Transverse colon (tissue), 4 donors: ENCODE results near the gene GOLGA3. TPM values are rescaled to one million over a fixed set of nuclear protein-coding genes. Genes with fewer than 3 reads are reported as not detected.
A peak's percentile ranks its signal among the peaks of the same experiment; 100 is the strongest.
"Not testable (repeated sequence)": the region's sequence is repeated elsewhere in the genome, so short reads cannot be mapped to it uniquely, and the experiment has no call there.

ENCODE experiments used
- DNase-seq: peaks from one replicate; pipeline ENCODE4 v3.0.0-alpha.2; 2019
- H3K27ac ChIP-seq, 4 donors: fragments of 200-600 bp; sonication (generic); 2 replicates each; pipeline ENCODE4 v1.5.1; 2016 to 2018; ENCODE audit warnings: inconsistent platforms in 4 of 4
- H3K27me3 ChIP-seq: fragments of 200-600 bp; sonication (generic); 2 replicates; pipeline ENCODE4 v1.5.1; 2017; ENCODE audit warnings: inconsistent platforms
- H3K36me3 ChIP-seq, 4 donors: fragments of 200-600 bp; sonication (generic); 2 replicates each; pipeline ENCODE4 v1.5.1; 2017 to 2019; ENCODE audit warnings: inconsistent platforms in 4 of 4
- H3K4me1 ChIP-seq, 4 donors: fragments of 200-600 bp; sonication (generic); 2 replicates each; pipeline ENCODE4 v1.5.1; 2017 to 2020; ENCODE audit warnings: inconsistent platforms in 4 of 4
- H3K4me3 ChIP-seq, 4 donors: fragments of 200-600 bp; sonication (generic); 1 replicate in 1 of 4; 2 replicates in 3 of 4; pipeline versions ENCODE4 v1.5.1 to v1.6.1; 2017 to 2019; ENCODE audit warnings: inconsistent platforms in 4 of 4
- H3K9me3 ChIP-seq, 2 donors: fragments of 200-600 bp; sonication (generic); 2 replicates each; pipeline ENCODE4 v1.5.1; 2017 to 2019; ENCODE audit warnings: inconsistent platforms in 2 of 2
- CTCF ChIP-seq, 5 experiments: fragments of 200-600 bp in 3 of 5; fragments of 450-650 bp in 2 of 5; sonication (generic) in 3 of 5; IDR thresholded peaks; 1 replicate in 2 of 5; 2 replicates in 3 of 5; pipeline ENCODE4 v1.5.1; 2016 to 2017; ENCODE audit warnings: antibody characterized with exemption in 5 of 5, inconsistent platforms in 3 of 5, mild to moderate bottlenecking in 2 of 5, moderate library complexity in 1 of 5
- EP300 ChIP-seq: sonication (generic); formaldehyde crosslinking; IDR thresholded peaks from one replicate; pipeline ENCODE4 v1.6.1; 2017; ENCODE audit warnings: antibody characterized with exemption, low read depth
- POLR2A ChIP-seq: fragments of 450-650 bp; IDR thresholded peaks from one replicate; pipeline ENCODE4 v1.6.1; 2016; ENCODE audit warnings: antibody characterized with exemption, mild to moderate bottlenecking, moderate library complexity
- POLR2AphosphoS5 ChIP-seq, 3 donors: sonication (generic); formaldehyde crosslinking; IDR thresholded peaks; one replicate each; pipeline ENCODE4 v1.6.1; 2016; ENCODE audit warnings: antibody characterized with exemption in 3 of 3
- WGBS, 2 donors: methylation state at CpG; one replicate each; pipeline ENCODE4 v1.1.5; 2018; ENCODE audit warnings: low coverage in 1 of 2; 5-methylcytosine and 5-hydroxymethylcytosine counted together
- in situ Hi-C, 4 donors: fragments of 200-750 bp; cut with MboI; loops; one replicate each; pipeline versions ENCODE4 v1.15.0 to v1.15.1; 2017; ENCODE audit warnings: low sequenced_read_pairs in 3 of 4, low pct_ligation_motif_present in 1 of 4, low pct_unique_long_range_greater_than_20kb in 1 of 4
- intact Hi-C: fragments of 100-400 bp; cut with DNase I; formaldehyde crosslinking; loops from one replicate; pipeline ENCODE4 v1.15.1; 2023; ENCODE audit warnings: low total_unique reads
- total RNA-seq, 4 donors: library from RNA; depleted of rRNA; stranded (reverse); fragments of >200 nt; gene quantifications; one replicate each; pipeline ENCODE4 v1.1.0, GENCODE V29; 2016

GOLGA3 gene
- total RNA-seq, 4 donors from 2014 or later = 90.9 to 113 (median 99.9) TPM

DNA sequence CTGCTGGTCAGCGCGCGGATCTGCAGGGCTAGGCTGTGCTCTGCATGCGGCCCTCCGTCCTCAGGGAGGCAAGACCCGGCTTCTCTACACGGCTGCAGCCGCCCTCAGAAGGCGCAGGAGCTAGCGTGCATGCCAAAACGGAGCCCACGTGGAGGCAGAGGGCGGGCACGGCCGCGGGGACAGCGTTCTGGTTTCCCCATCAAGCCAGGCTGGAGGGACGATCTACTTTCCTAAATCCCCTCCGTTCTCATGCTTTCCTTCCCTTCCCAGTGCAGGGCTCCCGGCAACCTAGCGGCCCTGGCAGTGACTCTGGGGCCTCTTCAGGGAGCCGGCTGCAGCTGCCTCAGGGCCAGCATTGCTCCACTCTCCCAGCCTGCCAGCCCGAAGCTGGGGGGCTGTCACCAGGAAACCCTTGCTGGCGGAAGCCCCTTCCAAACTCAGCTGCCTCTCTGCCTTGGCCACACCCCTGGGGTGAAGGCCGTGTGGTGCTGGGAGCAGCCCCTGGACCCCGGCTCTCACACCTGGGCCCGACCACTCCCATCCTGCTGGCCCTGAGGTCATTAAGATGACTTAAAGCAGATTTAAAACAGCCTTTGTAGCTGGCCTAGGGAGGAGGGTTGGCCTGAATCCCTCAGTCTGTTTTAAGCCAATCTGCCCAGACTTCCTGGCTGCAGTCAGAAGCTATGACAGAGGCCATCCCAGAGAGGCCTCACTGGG lies 9.2 kb upstream of the GOLGA3 start:
- no peak for DNase-seq
- intact Hi-C loops (no loop called here), in situ Hi-C loops (no loop called here)
- Histone ChIP-seq H3K27ac (peak overlapping the region; percentile 54 to 79 (median 60)), H3K36me3 (peaks cover 0 to 27% (median 13%) of the 10 kb centered on the region in 4 donors), H3K4me3 (no peak overlapping the region), H3K27me3 (no peaks in the 10 kb centered on the region), H3K4me1 (peaks cover 7 to 15% (median 14%) of the 10 kb centered on the region in 4 donors), H3K9me3 (no peaks in the 10 kb centered on the region)
- 73 to 80% methylated on average over 9 to 27 of the region's 27 CpGs for WGBS, 2 donors
- TF ChIP-seq CTCF (IDR thresholded peaks at IDR 0.05) (no peak), POLR2A (no peak), EP300 (no peak), POLR2AphosphoS5 (IDR thresholded peaks at IDR 0.05) (no peak)

GRCh38 chr12:132836795-132837331 lies 8.2 kb upstream of the GOLGA3 start:
- in situ Hi-C loops = no loop called here
- Histone ChIP-seq H3K27me3 (no peaks in the 10 kb centered on the region), H3K4me1 (peaks cover 7 to 15% (median 14%) of the 10 kb centered on the region in 4 donors), H3K4me3 (no peak overlapping the region), H3K27ac (peak overlapping the region in 2 of 4 donors; percentile 54 to 79), H3K36me3 (peaks cover 0 to 18% (median 9%) of the 10 kb centered on the region in 4 donors), H3K9me3 (no peaks in the 10 kb centered on the region)
- TF ChIP-seq POLR2A (no peak), POLR2AphosphoS5 (IDR thresholded peaks at IDR 0.05) (no peak), CTCF (IDR thresholded peaks at IDR 0.05) (no peak)
- DNase-seq = peak; percentile 49
- intact Hi-C loops = no loop called here
- WGBS, 2 donors = 73% methylated on average over 2 to 5 of the region's 5 CpGs

DNA sequence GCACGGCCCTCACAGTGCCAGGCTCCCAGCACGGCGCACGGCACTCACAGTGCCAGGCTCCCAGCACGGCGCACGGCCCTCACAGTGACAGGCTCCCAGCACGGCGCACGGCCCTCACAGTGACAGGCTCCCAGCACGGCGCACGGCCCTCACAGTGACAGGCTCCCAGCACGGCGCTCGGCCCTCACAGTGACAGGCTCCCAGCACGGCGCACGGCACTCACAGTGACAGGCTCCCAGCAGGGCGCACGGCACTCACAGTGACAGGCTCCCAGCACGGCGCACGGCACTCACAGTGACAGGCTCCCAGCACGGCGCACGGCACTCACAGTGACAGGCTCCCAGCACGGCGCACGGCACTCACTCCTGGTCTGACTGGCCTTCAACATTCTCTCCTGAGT lies 7.6 kb upstream of the GOLGA3 start:
- Histone ChIP-seq H3K4me1 (peaks cover 7 to 15% (median 14%) of the 10 kb centered on the region in 4 donors), H3K36me3 (peaks cover 0 to 13% (median 6%) of the 10 kb centered on the region in 4 donors), H3K27ac (peak overlapping the region in 1 of 4 donors; percentile 43)
- H3K9me3 ChIP-seq, DNase-seq, H3K4me3 ChIP-seq, H3K27me3 ChIP-seq, intact Hi-C loops, in situ Hi-C loops: not testable (repeated sequence)
- WGBS, 2 donors = 91% methylated on average over 20 of the region's 30 CpGs; no CpG with 5 or more reads in 1 of the 2 donors

DNA sequence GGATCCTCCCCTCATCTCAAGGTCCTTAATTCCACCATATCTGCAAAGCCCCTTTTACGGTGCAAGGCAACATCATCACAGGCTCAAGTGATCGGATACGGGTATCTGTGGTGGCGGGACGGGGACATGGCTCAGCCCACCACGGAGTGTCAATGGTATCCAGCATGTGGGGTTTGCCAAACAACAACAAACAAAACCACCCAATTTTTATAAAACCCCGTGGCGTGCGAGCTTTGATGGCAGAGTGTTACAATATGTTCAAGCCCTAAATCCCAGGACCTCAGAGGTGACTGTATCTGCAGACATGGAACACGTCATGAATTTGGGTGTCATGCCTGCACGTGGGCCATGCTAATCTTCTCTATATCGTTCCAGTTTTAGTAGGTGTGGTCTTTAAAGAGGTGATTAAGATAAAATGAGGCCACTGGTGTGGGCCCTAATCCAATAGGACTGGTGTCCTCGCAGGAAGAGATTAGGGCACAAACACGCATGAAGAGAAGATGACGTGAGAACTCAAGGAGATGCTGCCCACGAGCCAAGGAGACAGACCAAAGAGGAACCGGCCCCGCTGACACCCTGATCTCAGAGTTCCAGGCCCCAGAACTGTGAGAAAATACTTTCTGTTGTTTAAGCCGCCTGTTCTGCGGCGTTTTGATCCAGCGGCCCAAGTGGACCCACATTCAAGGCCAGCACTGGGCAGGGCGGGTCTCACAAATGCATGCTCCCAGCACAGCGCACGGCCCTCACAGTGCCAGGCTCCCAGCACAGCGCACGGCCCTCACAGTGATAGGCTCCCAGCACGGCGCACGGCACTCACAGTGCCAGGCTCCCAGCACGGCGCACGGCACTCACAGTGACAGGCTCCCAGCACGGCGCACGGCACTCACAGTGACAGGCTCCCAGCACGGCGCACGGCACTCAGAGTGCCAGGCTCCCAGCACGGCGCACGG lies 6.7 kb upstream of the GOLGA3 start:
- in situ Hi-C loops (no loop called here), intact Hi-C loops (no loop called here)
- TF ChIP-seq EP300 = no peak
- no peak for TF ChIP-seq CTCF (IDR thresholded peaks at IDR 0.05)
- no peak for TF ChIP-seq POLR2AphosphoS5 (IDR thresholded peaks at IDR 0.05)
- TF ChIP-seq POLR2A = no peak
- Histone ChIP-seq H3K4me1 (peaks cover 7 to 15% (median 14%) of the 10 kb centered on the region in 4 donors), H3K9me3 (no peaks in the 10 kb centered on the region), H3K27me3 (no peaks in the 10 kb centered on the region), H3K27ac (no peak overlapping the region), H3K4me3 (no peak overlapping the region), H3K36me3 (peaks cover 0 to 5% (median 2%) of the 10 kb centered on the region in 4 donors)
- no peak for DNase-seq
- 92 to 95% methylated on average over 6 to 31 of the region's 42 CpGs for WGBS, 2 donors
